Measurements from ENCODE around the gene CCDC85C. TPM values are rescaled to one million over a fixed set of nuclear protein-coding genes. Genes with fewer than 3 reads are reported as not detected.

CCDC85C gene
- total RNA-seq, 1 donor from 2014 or later, result 16.6 TPM

- Histone ChIP-seq H3K36me3 (ENCODE audit: insufficient read depth, low read length) (no peaks in the 10 kb centered on the region), H3K27me3 (ENCODE audit: insufficient read depth, low read length) (peaks cover 2% of the 10 kb centered on the region), H3K4me3 (ENCODE audit: insufficient read depth, low read depth, low read length) (no peak overlapping the region), H3K9me3 (ENCODE audit: insufficient read depth, low read depth, low read length) (no peaks in the 10 kb centered on the region), H3K4me1 (ENCODE audit: insufficient read depth, low read length) (no peaks in the 10 kb centered on the region), H3K9ac (ENCODE audit: low read length) (no peak overlapping the region), H2AFZ (ENCODE audit: low read depth, low read length) (no peak overlapping the region), H4K20me1 (ENCODE audit: insufficient read depth, low read length) (no peaks in the 10 kb centered on the region), H3K79me2 (ENCODE audit: insufficient read depth, low read length) (no peaks in the 10 kb centered on the region), H3K27ac (ENCODE audit: low read depth, low read length) (no peak overlapping the region), H3K4me2 (ENCODE audit: low read length) (no peak overlapping the region)
- no peaks in the 10 kb centered on the region for H3K36me3 Mint-ChIP-seq (ENCODE audit: low read depth, unreplicated experiment)
- no peak overlapping the region for H3K4me3 Mint-ChIP-seq (ENCODE audit: unreplicated experiment)
- TF ChIP-seq, protein P1, sequence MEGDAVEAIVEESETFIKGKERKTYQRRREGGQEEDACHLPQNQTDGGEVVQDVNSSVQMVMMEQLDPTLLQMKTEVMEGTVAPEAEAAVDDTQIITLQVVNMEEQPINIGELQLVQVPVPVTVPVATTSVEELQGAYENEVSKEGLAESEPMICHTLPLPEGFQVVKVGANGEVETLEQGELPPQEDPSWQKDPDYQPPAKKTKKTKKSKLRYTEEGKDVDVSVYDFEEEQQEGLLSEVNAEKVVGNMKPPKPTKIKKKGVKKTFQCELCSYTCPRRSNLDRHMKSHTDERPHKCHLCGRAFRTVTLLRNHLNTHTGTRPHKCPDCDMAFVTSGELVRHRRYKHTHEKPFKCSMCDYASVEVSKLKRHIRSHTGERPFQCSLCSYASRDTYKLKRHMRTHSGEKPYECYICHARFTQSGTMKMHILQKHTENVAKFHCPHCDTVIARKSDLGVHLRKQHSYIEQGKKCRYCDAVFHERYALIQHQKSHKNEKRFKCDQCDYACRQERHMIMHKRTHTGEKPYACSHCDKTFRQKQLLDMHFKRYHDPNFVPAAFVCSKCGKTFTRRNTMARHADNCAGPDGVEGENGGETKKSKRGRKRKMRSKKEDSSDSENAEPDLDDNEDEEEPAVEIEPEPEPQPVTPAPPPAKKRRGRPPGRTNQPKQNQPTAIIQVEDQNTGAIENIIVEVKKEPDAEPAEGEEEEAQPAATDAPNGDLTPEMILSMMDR (IDR thresholded peaks at IDR 0.05; ENCODE audit: insufficient read depth, low read depth, low read length), result no peak
- TF ChIP-seq EZH2 (IDR thresholded peaks at IDR 0.05; ENCODE audit: insufficient read depth, low read length), result no peak
- no peak for FAIRE-seq
- no peak for DNase-seq (ENCODE audit: low read depth)
- H3K9me3 Mint-ChIP-seq (ENCODE audit: unreplicated experiment), result no peaks in the 10 kb centered on the region
- no peaks in the 10 kb centered on the region for H3K4me1 Mint-ChIP-seq (ENCODE audit: low read depth, unreplicated experiment)
- H3K27ac Mint-ChIP-seq (ENCODE audit: unreplicated experiment), result no peak overlapping the region
- peaks cover 40% of the 10 kb centered on the region for H3K27me3 Mint-ChIP-seq (ENCODE audit: low read depth, unreplicated experiment)
Observed at GRCh38 chr14:99637624-99638023, 33.6 kb upstream of the CCDC85C start.

- Histone ChIP-seq H3K9me3 (ENCODE audit: insufficient read depth, low read depth, low read length) (no peaks in the 10 kb centered on the region), H3K36me3 (ENCODE audit: insufficient read depth, low read length) (no peaks in the 10 kb centered on the region), H4K20me1 (ENCODE audit: insufficient read depth, low read length) (no peaks in the 10 kb centered on the region), H3K4me3 (ENCODE audit: insufficient read depth, low read depth, low read length) (no peak overlapping the region), H2AFZ (ENCODE audit: low read depth, low read length) (no peak overlapping the region), H3K4me1 (ENCODE audit: insufficient read depth, low read length) (no peaks in the 10 kb centered on the region), H3K79me2 (ENCODE audit: insufficient read depth, low read length) (no peaks in the 10 kb centered on the region), H3K27ac (ENCODE audit: low read depth, low read length) (no peak overlapping the region), H3K9ac (ENCODE audit: low read length) (no peak overlapping the region), H3K4me2 (ENCODE audit: low read length) (no peak overlapping the region), H3K27me3 (ENCODE audit: insufficient read depth, low read length) (peaks cover 2% of the 10 kb centered on the region)
- Mint-ChIP-seq H3K4me1 (ENCODE audit: low read depth, unreplicated experiment) (no peaks in the 10 kb centered on the region), H3K4me3 (ENCODE audit: unreplicated experiment) (no peak overlapping the region), H3K27me3 (ENCODE audit: low read depth, unreplicated experiment) (peaks cover 44% of the 10 kb centered on the region), H3K27ac (ENCODE audit: unreplicated experiment) (no peak overlapping the region), H3K9me3 (ENCODE audit: unreplicated experiment) (no peaks in the 10 kb centered on the region), H3K36me3 (ENCODE audit: low read depth, unreplicated experiment) (no peaks in the 10 kb centered on the region)
- TF ChIP-seq, protein P1 (IDR thresholded peaks at IDR 0.05; ENCODE audit: insufficient read depth, low read depth, low read length), result no peak
- no peak for TF ChIP-seq EZH2 (IDR thresholded peaks at IDR 0.05; ENCODE audit: insufficient read depth, low read length)
- DNase-seq (ENCODE audit: low read depth) (no peak), FAIRE-seq (no peak)
Observed at GRCh38 chr14:99636487-99636886, 32.5 kb upstream of the CCDC85C start.

GRCh38 chr14:99635116-99635515 is 31.1 kb upstream of the CCDC85C start:
- no peak overlapping the region for H3K27ac Mint-ChIP-seq (ENCODE audit: unreplicated experiment)
- H3K36me3 ChIP-seq (ENCODE audit: insufficient read depth, low read length), result no peaks in the 10 kb centered on the region
- no peaks in the 10 kb centered on the region for H3K9me3 Mint-ChIP-seq (ENCODE audit: unreplicated experiment)
- FAIRE-seq (no peak), DNase-seq (ENCODE audit: low read depth) (no peak)
- no peak overlapping the region for H3K4me3 Mint-ChIP-seq (ENCODE audit: unreplicated experiment)
- no peak overlapping the region for H3K4me2 ChIP-seq (ENCODE audit: low read length)
- peaks cover 53% of the 10 kb centered on the region for H3K27me3 Mint-ChIP-seq (ENCODE audit: low read depth, unreplicated experiment)
- no peaks in the 10 kb centered on the region for H4K20me1 ChIP-seq (ENCODE audit: insufficient read depth, low read length)
- H3K36me3 Mint-ChIP-seq (ENCODE audit: low read depth, unreplicated experiment), result no peaks in the 10 kb centered on the region
- TF ChIP-seq EZH2 (IDR thresholded peaks at IDR 0.05; ENCODE audit: insufficient read depth, low read length), result no peak
- TF ChIP-seq, protein P1 (IDR thresholded peaks at IDR 0.05; ENCODE audit: insufficient read depth, low read depth, low read length), result no peak
- no peaks in the 10 kb centered on the region for H3K4me1 ChIP-seq (ENCODE audit: insufficient read depth, low read length)
- H3K27ac ChIP-seq (ENCODE audit: low read depth, low read length), result no peak overlapping the region
- H2AFZ ChIP-seq (ENCODE audit: low read depth, low read length), result no peak overlapping the region
- H3K9me3 ChIP-seq (ENCODE audit: insufficient read depth, low read depth, low read length), result no peaks in the 10 kb centered on the region
- H3K27me3 ChIP-seq (ENCODE audit: insufficient read depth, low read length), result peaks cover 2% of the 10 kb centered on the region
- no peak overlapping the region for H3K9ac ChIP-seq (ENCODE audit: low read length)
- H3K4me3 ChIP-seq (ENCODE audit: insufficient read depth, low read depth, low read length), result no peak overlapping the region
- no peaks in the 10 kb centered on the region for H3K79me2 ChIP-seq (ENCODE audit: insufficient read depth, low read length)
- H3K4me1 Mint-ChIP-seq (ENCODE audit: low read depth, unreplicated experiment), result no peaks in the 10 kb centered on the region
